GM18511 (cell line): Measurements from ENCODE around the gene BBS9.
"Not testable (repeated sequence)": the region's sequence is repeated elsewhere in the genome, so short reads cannot be mapped to it uniquely, and the experiment has no call there.

Experiments
- ATAC-seq: cut with Tn5 transposase; IDR thresholded peaks from one replicate; pipeline ENCODE4 v1.9.1; 2021; ENCODE audit warnings: mild to moderate bottlenecking, moderate library complexity; ENCODE audit not compliant: unreplicated experiment

Gene BBS9

DNA sequence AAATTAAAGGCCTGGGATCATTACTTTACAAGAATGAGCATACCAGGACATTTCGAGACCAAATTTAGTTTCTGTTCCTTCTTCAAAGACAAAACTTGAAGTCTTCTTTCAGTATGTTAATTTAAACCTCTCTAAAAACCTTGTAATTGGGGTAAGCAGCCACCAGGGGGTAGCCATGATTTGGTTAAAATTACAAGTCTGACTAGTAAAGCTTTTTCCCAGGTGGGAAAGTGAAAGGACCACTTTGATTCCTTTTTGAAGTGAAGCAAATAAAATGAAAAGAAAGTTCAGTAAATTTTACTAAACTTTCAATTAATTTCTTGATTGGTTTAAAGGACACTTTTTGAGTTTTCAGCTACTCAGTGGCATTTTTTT, 294.3 kb downstream of the BBS9 start:
- peak; percentile 90 for ATAC-seq

- ATAC-seq, result no peak
Observed at GRCh38 chr7:33425395-33425794, 296.0 kb downstream of the BBS9 start.

DNA sequence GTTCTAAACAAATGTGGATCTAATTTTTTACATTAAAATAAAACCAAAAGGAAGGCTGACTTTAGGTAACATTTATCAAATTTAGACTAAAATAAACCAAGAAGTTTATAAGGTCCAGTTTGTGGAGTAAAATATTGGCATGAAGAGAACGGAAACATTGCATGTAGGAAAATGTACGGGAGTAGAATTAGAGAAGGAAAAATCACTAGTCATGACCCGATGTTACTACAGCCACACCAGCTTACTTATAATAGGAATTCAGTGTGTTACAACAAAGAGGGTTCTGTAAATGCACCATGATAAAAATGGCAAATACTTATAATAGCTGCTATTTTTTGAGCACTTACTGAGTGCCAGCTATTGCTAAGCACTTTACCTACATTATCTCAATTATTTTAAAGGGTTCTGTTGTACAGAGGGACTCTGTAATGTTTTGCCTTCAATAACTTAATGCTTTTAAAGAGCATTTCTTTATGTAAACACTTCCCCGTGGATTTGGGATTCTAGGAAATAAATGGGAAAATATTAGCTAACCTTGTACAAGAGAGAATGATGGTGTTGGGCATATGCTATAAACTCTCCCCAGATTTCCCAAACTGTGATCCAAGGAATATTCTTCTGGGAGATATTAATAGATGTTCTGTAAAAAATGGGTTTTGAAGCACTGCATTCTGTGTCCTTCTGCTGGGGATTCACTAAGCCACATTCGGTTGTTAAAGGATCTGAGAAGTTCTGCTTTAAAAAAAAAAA, 296.7 kb downstream of the BBS9 start:
- ATAC-seq, result no peak

GRCh38 chr7:33428415-33428814, 299.1 kb downstream of the BBS9 start:
- ATAC-seq, result no peak

DNA sequence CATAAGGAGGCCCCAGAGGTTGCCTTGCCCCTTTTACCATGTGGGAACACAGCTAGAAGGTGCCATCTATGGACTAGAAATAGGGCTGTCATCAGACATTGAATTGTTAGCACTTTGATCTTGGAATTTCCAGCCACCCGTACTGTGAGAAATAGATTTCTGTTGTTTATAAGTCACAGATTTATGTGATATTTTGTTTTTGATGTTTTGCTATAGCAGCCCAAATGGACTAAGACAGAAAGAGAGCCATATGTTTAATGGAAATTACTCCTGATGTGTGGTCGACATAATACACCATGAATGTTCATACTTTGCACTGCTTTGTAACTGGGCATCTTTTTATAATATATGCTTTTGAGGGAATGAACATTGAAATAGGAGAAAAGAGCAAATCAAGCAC, 302.2 kb downstream of the BBS9 start:
- no peak for ATAC-seq

DNA sequence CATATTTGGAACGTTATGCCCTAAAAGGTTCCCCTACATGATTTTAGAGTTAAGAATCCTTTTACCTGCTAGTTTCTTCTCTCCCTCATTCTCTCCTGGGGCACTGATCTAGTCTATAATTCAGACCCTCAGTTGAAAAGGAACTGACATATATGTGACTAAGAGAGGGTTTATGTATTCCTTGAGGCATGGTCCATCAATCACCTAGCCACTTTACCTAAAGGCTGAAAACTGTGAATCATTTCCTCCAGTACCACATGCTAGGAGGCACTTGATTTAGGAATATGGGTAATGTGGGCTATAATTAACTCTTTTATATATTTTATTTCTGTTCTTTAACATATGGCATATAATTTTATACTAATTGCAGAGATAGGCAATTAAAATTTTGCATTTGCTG, 303.5 kb downstream of the BBS9 start:
- no peak for ATAC-seq

DNA sequence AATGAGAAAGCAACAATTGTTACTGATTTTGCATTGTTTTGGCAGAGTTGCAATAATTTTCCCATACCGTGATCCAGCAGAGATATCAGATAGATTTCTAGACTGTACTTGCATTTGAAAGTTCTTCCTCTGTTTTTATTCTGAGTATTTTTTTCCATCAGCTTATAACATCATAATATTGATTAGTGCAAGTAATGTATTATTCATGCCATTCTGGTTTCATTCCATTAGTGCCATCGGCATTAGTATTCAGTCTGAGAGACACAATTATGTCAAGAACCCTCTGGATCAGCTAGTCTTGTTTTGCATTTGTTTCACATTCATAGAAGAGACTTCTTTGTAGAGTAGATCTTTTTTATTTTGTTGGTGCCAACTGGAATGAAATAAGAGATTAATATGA, 304.0 kb downstream of the BBS9 start:
- ATAC-seq, result no peak

GRCh38 chr7:33444511-33444910, 315.1 kb downstream of the BBS9 start:
- ATAC-seq, result no peak

- no peak for ATAC-seq
Observed at GRCh38 chr7:33446551-33446950, 317.2 kb downstream of the BBS9 start.

DNA sequence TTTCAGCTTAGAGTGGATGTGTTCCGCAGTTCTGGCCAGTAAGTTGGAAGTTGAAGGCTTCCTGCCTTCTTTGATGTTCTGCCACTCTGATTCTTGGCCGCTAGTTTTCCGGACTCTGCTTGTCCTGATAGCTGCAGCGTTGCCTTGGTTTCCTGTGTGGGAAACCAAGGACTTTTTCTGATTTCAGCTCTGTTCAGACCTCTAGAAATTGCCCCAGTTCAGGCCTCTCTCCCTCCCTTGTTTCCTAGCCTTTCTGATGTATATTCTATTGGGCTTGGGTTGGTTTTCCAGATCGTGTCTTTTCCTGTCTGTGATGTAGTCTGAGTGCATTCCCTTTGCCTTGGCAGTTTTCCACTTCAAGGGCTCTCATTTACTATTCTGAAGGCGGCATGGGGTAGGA, 318.7 kb downstream of the BBS9 start:
- ATAC-seq, result no peak

- ATAC-seq, result no peak
Observed at GRCh38 chr7:33449847-33450246, 320.5 kb downstream of the BBS9 start.

GRCh38 chr7:33452805-33453502, 323.6 kb downstream of the BBS9 start:
- ATAC-seq, result no peak

DNA sequence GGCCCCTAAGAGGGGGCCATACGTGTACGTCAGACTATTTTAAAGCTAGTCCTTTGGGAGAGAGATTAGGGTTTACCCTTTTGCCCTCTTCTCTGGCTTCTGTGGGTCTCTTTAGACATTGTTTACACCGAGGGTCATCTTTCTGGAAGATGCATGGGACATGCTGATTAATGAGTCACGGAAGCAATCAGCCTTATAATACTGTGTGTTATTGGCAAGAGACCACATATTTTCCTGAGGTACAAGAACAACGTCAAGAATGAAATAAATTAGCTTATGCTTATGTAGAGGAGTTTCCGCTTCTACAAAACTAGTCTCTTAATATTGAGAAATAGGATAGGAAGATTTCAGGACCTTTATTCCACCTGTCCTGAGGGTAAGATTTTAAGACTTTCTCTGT, 327.7 kb downstream of the BBS9 start:
- no peak for ATAC-seq

GRCh38 chr7:33458581-33458980, 329.2 kb downstream of the BBS9 start:
- no peak for ATAC-seq

DNA sequence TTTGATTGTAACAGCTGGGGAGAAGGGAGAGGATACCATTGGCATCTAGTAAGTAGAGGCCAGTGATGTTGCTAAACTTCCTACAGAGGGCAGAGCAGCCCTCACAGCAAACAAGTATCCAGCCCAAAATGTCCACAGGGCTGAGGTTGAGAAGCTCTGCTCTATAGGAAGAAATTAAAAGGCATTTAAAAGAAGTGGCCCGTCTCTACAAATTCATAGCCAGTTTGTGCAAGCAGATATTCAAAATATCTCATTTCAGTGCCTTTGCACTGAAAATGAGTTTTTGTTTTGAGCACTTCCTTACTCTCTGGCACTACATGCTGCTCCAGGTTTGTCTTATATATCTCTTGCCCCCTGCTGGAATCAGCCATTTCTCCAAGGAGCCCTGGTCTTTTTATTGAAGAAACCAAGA, 330.0 kb downstream of the BBS9 start:
- ATAC-seq, result no peak

DNA sequence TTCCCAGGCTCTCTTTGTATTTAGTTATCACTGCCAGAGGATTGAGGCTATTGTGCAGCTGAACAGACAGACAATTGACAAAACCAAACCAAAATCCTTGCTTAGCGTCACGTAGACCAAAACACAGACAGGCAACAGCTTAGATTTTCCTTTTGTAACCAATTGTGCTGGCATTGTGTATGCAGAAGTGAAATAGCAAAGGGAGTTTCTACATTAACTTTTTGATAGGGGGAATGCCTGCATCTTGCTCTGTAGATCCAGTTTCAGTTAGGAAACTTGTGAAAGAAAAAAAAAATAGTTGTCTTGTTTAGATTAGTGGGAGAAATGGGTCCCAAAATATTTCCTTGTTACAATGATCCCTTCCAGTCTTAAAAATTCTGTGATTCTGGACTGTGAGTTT, 333.8 kb downstream of the BBS9 start:
- no peak for ATAC-seq

DNA sequence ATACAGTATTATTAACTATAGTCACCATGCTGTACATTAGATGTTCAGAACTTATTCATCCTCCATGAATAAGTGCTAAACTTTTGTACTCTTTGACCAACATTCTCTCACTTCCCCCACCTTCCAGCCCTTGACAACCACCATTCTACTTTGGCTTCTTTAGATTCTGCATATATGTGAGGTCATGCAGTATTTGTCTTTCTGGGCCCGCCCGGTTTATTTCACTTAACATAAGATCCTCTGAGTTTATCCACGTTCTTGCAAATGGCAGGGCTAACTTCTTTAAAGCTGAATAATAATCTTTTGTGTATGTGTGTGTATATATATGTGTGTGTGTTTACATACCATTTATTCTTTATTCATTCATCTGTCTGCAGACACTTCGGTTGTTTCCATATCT, 336.8 kb downstream of the BBS9 start:
- ATAC-seq, result no peak

DNA sequence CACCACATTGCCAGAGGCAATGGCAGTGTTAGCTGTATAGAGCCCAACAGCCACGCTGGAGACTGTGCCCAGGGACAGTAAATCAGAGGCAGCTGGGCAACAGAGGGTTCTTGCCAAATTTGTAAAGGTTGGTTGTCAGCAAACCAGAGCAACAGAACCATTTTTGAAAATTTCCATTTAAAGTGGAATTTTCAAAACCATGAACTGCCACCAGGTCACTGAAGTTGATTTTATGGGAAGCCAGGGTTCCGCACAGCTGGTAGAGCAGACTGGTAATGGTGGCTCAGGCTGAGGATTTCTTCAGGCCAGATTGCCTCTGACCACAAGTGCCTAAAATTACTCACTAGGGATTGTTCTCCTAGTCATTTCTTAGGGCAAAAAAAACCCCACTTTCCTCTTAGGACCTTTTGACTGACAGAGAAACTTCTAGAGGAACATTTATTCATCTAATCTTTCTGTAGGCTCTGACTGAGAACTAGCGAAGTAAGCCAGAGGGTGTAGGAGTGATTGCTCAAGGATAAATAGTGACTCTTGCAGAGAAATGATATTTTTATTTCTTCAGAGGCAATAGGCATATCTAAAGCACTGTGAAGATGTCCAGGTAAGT, 342.4 kb downstream of the BBS9 start:
- ATAC-seq, result peak; percentile 80

DNA sequence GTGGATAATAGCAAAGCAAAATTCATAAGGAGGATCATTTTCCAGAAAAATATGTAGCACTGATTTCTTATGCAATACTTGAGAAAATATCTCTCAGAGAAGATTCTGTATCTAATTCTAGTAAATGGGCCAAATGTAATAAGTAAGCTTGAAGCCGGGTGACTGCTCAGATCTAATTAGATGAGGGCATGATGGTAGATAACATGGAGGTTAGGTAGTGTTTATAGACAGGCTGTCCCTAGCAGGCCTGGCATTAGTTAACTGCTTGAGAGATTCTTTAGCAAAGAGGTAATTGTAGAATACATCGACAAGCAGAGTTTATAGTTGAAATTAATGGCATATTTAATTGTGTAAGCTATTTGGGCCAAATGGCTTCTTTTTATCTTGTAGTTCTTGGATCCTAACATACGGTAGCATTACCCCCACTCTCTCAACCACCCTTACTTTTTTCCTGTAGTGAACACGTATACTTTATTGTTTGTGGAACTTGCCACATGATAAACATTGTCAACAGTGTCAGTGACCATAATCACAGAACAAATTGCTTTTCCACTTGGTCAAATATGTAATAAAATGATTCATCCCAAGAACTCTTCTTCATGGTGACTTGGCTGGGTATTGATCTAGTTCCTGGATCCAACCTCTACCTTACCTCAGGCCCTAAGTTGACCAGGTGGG, 343.1 kb downstream of the BBS9 start:
- no peak for ATAC-seq

GRCh38 chr7:33477719-33478480, 348.5 kb downstream of the BBS9 start:
- no peak for ATAC-seq

GRCh38 chr7:33484476-33484875, 355.1 kb downstream of the BBS9 start:
- not testable (repeated sequence) for ATAC-seq
